GM12878 (cell line): ENCODE measurements around the gene TELO2. TPM values are rescaled to one million over a fixed set of nuclear protein-coding genes. Genes with fewer than 3 reads are reported as not detected.

Source experiments
- ATAC-seq: fragments of 200-7000 bp; cut with Tn5 transposase; 3 replicates; pipeline ENCODE4 v1.9.1; 2020; ENCODE audit warnings: mild to moderate bottlenecking, moderate library complexity
- BruUV-seq: library from RNA; stranded (reverse); fragments of 400-500 nt; replicated peaks from 2 replicates; lab custom pipeline; 2021; lab: Mats Ljungman, UMichigan
- CTCF ChIA-PET: fragments of 300-600 bp; sonication (Branson Sonifier 250); formaldehyde crosslinking; extraction: SDS; loops from one replicate; lab custom pipeline; 2021; ENCODE audit warnings: inconsistent platforms; lab: Yijun Ruan, JAX
- POLR2A ChIA-PET: fragments of 350-600 bp; formaldehyde crosslinking; extraction: SDS; loops from one replicate; lab custom pipeline; 2021; ENCODE audit warnings: inconsistent platforms; lab: Charles Lee
- RAD21 ChIA-PET: fragments of 300-600 bp; sonication (Branson Sonifier 250); formaldehyde crosslinking; loops from one replicate; lab custom pipeline; 2023; ENCODE audit warnings: antibody characterized with exemption; ENCODE audit not compliant: unreplicated experiment; lab: Charles Lee
- SMC1A ChIA-PET: fragments of 300-600 bp; sonication (Branson Sonifier 250); formaldehyde crosslinking; loops from one replicate; lab custom pipeline; 2023; ENCODE audit not compliant: unreplicated experiment, uncharacterized antibody; lab: Charles Lee
- DNase-seq: peaks from one replicate; pipeline ENCODE4 v3.0.0-alpha.2; 2011; ENCODE audit warnings: low read depth, low spot score
- FAIRE-seq: peaks from 3 replicates; lab custom pipeline; 2011; peaks lifted over from hg19 to GRCh38; lab: Jason Lieb, UNC
- H2AFZ ChIP-seq: 2 replicates; pipeline ENCODE4 v1.6.0; 2011; ENCODE audit warnings: low read depth, low read length, control low read depth; ENCODE audit not compliant: control insufficient read depth
- H3K27ac ChIP-seq: 2 replicates; pipeline ENCODE4 v1.5.1; 2011; ENCODE audit warnings: control low read depth; ENCODE audit not compliant: control insufficient read depth, insufficient read depth
- H3K27me3 ChIP-seq, 2 experiments: replicated peaks in 1 of 2; 2 replicates each; pipeline versions ENCODE4 v1.6.0 to v1.6.1; 2011; ENCODE audit warnings: low read length in 1 of 2; ENCODE audit not compliant: control insufficient read depth in 2 of 2, insufficient read depth in 2 of 2
- H3K36me3 ChIP-seq, 2 experiments: 2 replicates each; pipeline ENCODE4 v1.5.1; 2011; ENCODE audit warnings: low read length in 1 of 2; ENCODE audit not compliant: control insufficient read depth in 2 of 2, insufficient read depth in 2 of 2
- H3K4me1 ChIP-seq: 2 replicates; pipeline ENCODE4 v1.6.1; 2011; ENCODE audit warnings: mild to moderate bottlenecking, low read length, moderate library complexity, mixed read lengths; ENCODE audit not compliant: control insufficient read depth, insufficient read depth
- H3K4me2 ChIP-seq: 2 replicates; pipeline ENCODE4 v1.6.0; 2011; ENCODE audit warnings: control low read depth; ENCODE audit not compliant: control insufficient read depth, insufficient read depth
- H3K4me3 ChIP-seq: fragments of 200-600 bp; sonication (generic); 2 replicates; pipeline ENCODE4 v1.5.1; 2016
- H3K79me2 ChIP-seq: 2 replicates; pipeline ENCODE4 v1.6.0; 2011; ENCODE audit warnings: low read length; ENCODE audit not compliant: control insufficient read depth, insufficient read depth
- H3K9ac ChIP-seq: 2 replicates; pipeline ENCODE4 v1.8.0; 2011; ENCODE audit warnings: low read length, control low read depth, mixed read lengths; ENCODE audit not compliant: control insufficient read depth, insufficient read depth
- H3K9me3 ChIP-seq: replicated peaks from 3 replicates; pipeline ENCODE4 v1.5.1; 2011; ENCODE audit warnings: mild to moderate bottlenecking, low read length; ENCODE audit not compliant: control insufficient read depth, insufficient read depth
- H4K20me1 ChIP-seq: 2 replicates; pipeline ENCODE4 v1.6.0; 2011; ENCODE audit not compliant: control insufficient read depth, insufficient read depth
- CEBPB ChIP-seq, 2 experiments: fragments of 150-350 bp in 1 of 2; IDR thresholded peaks; 2 replicates each; pipeline ENCODE4 v1.6.1; 2012 to 2014; ENCODE audit warnings: low read depth in 2 of 2, low read length in 2 of 2, borderline replicate concordance in 1 of 2, inconsistent platforms in 1 of 2
- DPF2 ChIP-seq: fragments of 450-650 bp; IDR thresholded peaks from 2 replicates; pipeline ENCODE4 v1.6.1; 2017; ENCODE audit warnings: mild to moderate bottlenecking
- HDAC6 ChIP-seq: fragments of 200-600 bp; sonication (generic); IDR thresholded peaks from one replicate; pipeline ENCODE4 v1.8.0; 2017; ENCODE audit warnings: antibody characterized with exemption; ENCODE audit not compliant: unreplicated experiment
- MYC ChIP-seq: IDR thresholded peaks from 2 replicates; pipeline ENCODE4 v1.6.1; 2011; ENCODE audit warnings: mild to moderate bottlenecking, low read length, moderate library complexity, inconsistent platforms; ENCODE audit not compliant: insufficient read depth, insufficient replicate concordance, insufficient read length, severe bottlenecking
- NFYA ChIP-seq: IDR thresholded peaks from 2 replicates; pipeline ENCODE4 v1.6.1; 2011; ENCODE audit warnings: low read depth, mild to moderate bottlenecking, low read length, improper control_type of control experiment, borderline replicate concordance
- PBX3 ChIP-seq: IDR thresholded peaks from 2 replicates; pipeline ENCODE4 v1.6.1; 2011; ENCODE audit warnings: mild to moderate bottlenecking, low read depth, low read length, moderate library complexity; ENCODE audit not compliant: insufficient replicate concordance
- POLR2A ChIP-seq: IDR thresholded peaks from 2 replicates; pipeline ENCODE4 v1.6.1; 2011; ENCODE audit warnings: low read depth, mild to moderate bottlenecking, low read length
- SUPT20H ChIP-seq: IDR thresholded peaks from 2 replicates; pipeline ENCODE4 v1.6.1; 2011; ENCODE audit warnings: low read depth, mild to moderate bottlenecking, low read length, moderate library complexity, borderline replicate concordance; ENCODE audit not compliant: control insufficient read depth
- TCF3 ChIP-seq: IDR thresholded peaks from 2 replicates; pipeline ENCODE4 v1.6.1; 2012; ENCODE audit warnings: low read depth, mild to moderate bottlenecking, low read length, borderline replicate concordance; ENCODE audit not compliant: insufficient read depth
- WGBS: methylation state at CpG from one replicate; pipeline ENCODE4 v1.1.6; 2016; ENCODE audit warnings: low lambda C conversion rate; ENCODE audit not compliant: insufficient replicate concordance, insufficient coverage; ENCODE audit errors: missing lambda C conversion rate; 5-methylcytosine and 5-hydroxymethylcytosine counted together
- in situ Hi-C: fragments of 300-500 bp; cut with MboI; formaldehyde crosslinking; loops from 9 replicates; pipeline ENCODE4 v1.14.3; 2018; ENCODE audit warnings: mixed read lengths
- intact Hi-C: fragments of 100-400 bp; cut with micrococcal nuclease; formaldehyde crosslinking; loops from one replicate; pipeline ENCODE4 v1.14.2; 2022; ENCODE audit not compliant: unreplicated experiment
- polyA plus RNA-seq, 11 experiments: library from polyadenylated mRNA; depleted of rRNA in 4 of 11; unstranded in 6 of 11; stranded (reverse) in 5 of 11; fragments of >200 nt; fragmentation: Nextera tagmentation in 4 of 11; fragmentation: Illumina TruSeq in 1 of 11; extraction: Ambion mirVana in 4 of 11; extraction: Trizol in 1 of 11; gene quantifications; 1 replicate in 1 of 11; 2 replicates in 10 of 11; pipeline versions ENCODE4 v1.2.1 to v1.2.3, GENCODE V29; 2011 to 2016; ENCODE audit warnings: inconsistent platforms in 2 of 11, missing spikeins in 2 of 11, low read depth in 1 of 11
- total RNA-seq, 4 experiments: library from RNA; depleted of rRNA in 3 of 4; stranded (reverse); fragments of >200 nt in 3 of 4; fragmentation: Illumina TruSeq in 1 of 4; extraction: Trizol in 1 of 4; gene quantifications; 2 replicates each; pipeline versions ENCODE4 v1.2.1 to v1.2.3, GENCODE V29; 2013 to 2021

Gene TELO2
- total and polyA plus RNA-seq, 10 of the 15 experiments (the other 5 are each of a cell fraction or from before 2014, with no cell fraction given): 0.55 to 72.8 (median 18.6) TPM

- TF ChIP-seq HDAC6 (no peak), MYC (no peak), CEBPB (IDR thresholded peaks at IDR 0.05; ENCODE audit: borderline replicate concordance in 1 of 2, low read depth in 2 of 2, low read length in 2 of 2) (no peak), TCF3 (no peak), DPF2 (no peak), PBX3 (no peak), NFYA (no peak)
Measured at GRCh38 chr16:1449201-1449788, 43.9 kb upstream of the TELO2 start (continued).

GRCh38 chr16:1450218-1450617, 42.9 kb upstream of the TELO2 start:
- H3K36me3 ChIP-seq: no peaks in the 10 kb centered on the region; a peak in 2 of 4 replicates
- ChIA-PET CTCF (no interaction called here), SMC1A (no interaction called here), POLR2A (no interaction called here), RAD21 (no interaction called here)
- no peak overlapping the region for H3K4me2 ChIP-seq
- in situ Hi-C loops: no loop called here
- no peak overlapping the region for H3K9ac ChIP-seq
- H3K27ac ChIP-seq: no peak overlapping the region
- H3K79me2 ChIP-seq: no peaks in the 10 kb centered on the region
- intact Hi-C loops: no loop called here
- no TSS peak for BruUV-seq
- H2AFZ ChIP-seq: no peak overlapping the region
- FAIRE-seq (no peak), DNase-seq (no peak), ATAC-seq (no peak)
- no peak overlapping the region for H3K4me3 ChIP-seq
- no peaks in the 10 kb centered on the region for H3K27me3 ChIP-seq
- no peaks in the 10 kb centered on the region for H3K4me1 ChIP-seq
- WGBS: 83% methylated on average over 23 of the region's 29 CpGs
- no peaks in the 10 kb centered on the region for H3K9me3 ChIP-seq
- no peak for TF ChIP-seq SUPT20H
- TF ChIP-seq POLR2A: peak; percentile 45; the same call in 1 of the 2 replicates
- no peaks in the 10 kb centered on the region for H4K20me1 ChIP-seq
